Mucosa of descending colon (tissue), 3 donors: ENCODE data around the gene METRN. TPM values are rescaled to one million over a fixed set of nuclear protein-coding genes. Genes with fewer than 3 reads are reported as not detected.

Experiments
- ATAC-seq: fragments of 200-7000 bp; cut with Tn5 transposase; one replicate; pipeline ENCODE4 v1.9.1; 2020; ENCODE audit warnings: mild to moderate bottlenecking, moderate library complexity
- DNase-seq, 3 donors: peaks; one replicate each; pipeline ENCODE4 v3.0.0-alpha.2; 2020
- H3K36me3 ChIP-seq: fragments of 200-600 bp; one replicate; pipeline ENCODE4 v1.8.0; 2021; ENCODE audit warnings: low read depth, mild to moderate bottlenecking
- H3K4me1 ChIP-seq: fragments of 200-600 bp; one replicate; pipeline ENCODE4 v1.8.0; 2021; ENCODE audit warnings: low read depth, mild to moderate bottlenecking
- H3K4me3 ChIP-seq: fragments of 200-600 bp; one replicate; pipeline ENCODE4 v1.8.0; 2021; ENCODE audit warnings: mild to moderate bottlenecking
- H3K9me3 ChIP-seq: fragments of 200-600 bp; one replicate; pipeline ENCODE4 v1.8.0; 2021; ENCODE audit warnings: mild to moderate bottlenecking
- CTCF ChIP-seq: fragments of 200-600 bp; IDR thresholded peaks from one replicate; pipeline ENCODE4 v1.8.0; 2022; ENCODE audit warnings: antibody characterized with exemption, mild to moderate bottlenecking
- intact Hi-C, 2 donors: fragments of 100-400 bp; cut with DNase I in 1 of 2; cut with micrococcal nuclease in 1 of 2; formaldehyde crosslinking; loops; one replicate each; pipeline versions ENCODE4 v1.11.0 to v1.11.1; 2022; cut with DNase I, micrococcal nuclease
- long read RNA-seq, 2 donors: library from polyadenylated mRNA; unstranded; transcript quantifications; one replicate each; pipeline ENCODE4 v2.0.0, GENCODE V29; 2019 to 2021
- total RNA-seq, 3 donors: library from RNA; stranded (reverse); fragmentation: NEBNext Ultra II Directional in 2 of 3; extraction: Animal tissue kit (Norgen Biotek cat#: 25700) in 2 of 3; gene quantifications; one replicate each; pipeline versions ENCODE4 v1.2.1 to v1.2.4, GENCODE V29; 2021 to 2023
- donor health status: DM: no; HTN: no; CAD: no; lungs with moderate emphysema.
- donor health status: DM: no; HTN: no; CAD: no.
- donor health status: DM: no; HTN: yes; CAD: no.

Gene METRN
- 10 to 100 TPM; 15.8 to 34.5 (median 22.0) TPM for total RNA-seq
- long read RNA-seq, donor 1, transcript METRN-206 (4 exons, 503 nt), result minor isoform, 6 of 139 reads
- long read RNA-seq, donor 1, transcript METRN-201 (3 exons, 915 nt), result minor isoform, 22 of 139 reads
- long read RNA-seq, donor 1, transcript METRN-204 (4 exons, 3,325 nt), result major isoform, 69 of 139 reads
- long read RNA-seq, donor 1, partial matches to known transcripts, result 15 of 139 reads
- long read RNA-seq, donor 1, other reads (novel, unspliced or antisense), result 27 of 139 reads
- long read RNA-seq, donor 2, partial matches to known transcripts, result 0 of 1 reads
- long read RNA-seq, donor 2, other reads (novel, unspliced or antisense), result 1 of 1 reads

- H3K36me3 ChIP-seq, result no peaks in the 10 kb centered on the region
- no peaks in the 10 kb centered on the region for H3K9me3 ChIP-seq
- peak within 1 kb of the TSS; percentile 17 for H3K4me3 ChIP-seq
- H3K4me1 ChIP-seq, result peaks cover 37% of the 10 kb centered on the region
- DNase-seq (peak; percentile 92 to 96 (median 95)), ATAC-seq (peak; percentile 83)
- intact Hi-C loops, result loop anchor here in 1 of 2 donors (10.0 kb wide), 1 partner anchor 340 kb away; no protein-coding TSS in a partner anchor
- no peak for TF ChIP-seq CTCF
Observed at GRCh38 chr16:714558-715476, at the start of gene METRN. METRN (plus strand) TSS chr16:715118; CDS start chr16:715290, 172 bp downstream.

DNA sequence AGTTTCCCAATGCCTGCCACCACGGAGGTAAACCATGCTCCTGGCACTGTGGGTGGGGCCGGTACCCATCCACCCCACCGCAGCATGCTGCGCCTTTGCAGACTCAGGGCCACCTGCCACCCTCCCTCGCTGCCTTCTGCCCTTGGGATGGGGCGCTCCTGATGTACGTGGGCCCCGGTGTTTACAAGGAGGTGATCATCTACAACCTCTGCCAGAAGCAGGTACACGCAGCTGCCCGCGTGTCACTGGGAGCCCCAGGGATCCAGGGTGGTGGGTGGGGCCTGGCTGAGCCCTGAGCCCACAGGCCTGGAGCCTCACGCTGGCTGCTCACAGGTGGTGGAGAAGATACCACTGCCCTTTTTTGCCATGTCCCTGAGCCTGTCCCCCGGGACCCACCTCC, 48.3 kb upstream of the METRN start:
- peak in 1 of 3 donors; percentile 33 for DNase-seq
- Histone ChIP-seq H3K9me3 (no peaks in the 10 kb centered on the region), H3K4me3 (no peak overlapping the region), H3K4me1 (peaks cover 8% of the 10 kb centered on the region), H3K36me3 (peaks cover 7% of the 10 kb centered on the region)
- ATAC-seq, result no peak
- no peak for TF ChIP-seq CTCF
- intact Hi-C loops, result loop anchor here (10.0 kb wide), 1 partner anchor 92 kb away; no protein-coding TSS in a partner anchor

DNA sequence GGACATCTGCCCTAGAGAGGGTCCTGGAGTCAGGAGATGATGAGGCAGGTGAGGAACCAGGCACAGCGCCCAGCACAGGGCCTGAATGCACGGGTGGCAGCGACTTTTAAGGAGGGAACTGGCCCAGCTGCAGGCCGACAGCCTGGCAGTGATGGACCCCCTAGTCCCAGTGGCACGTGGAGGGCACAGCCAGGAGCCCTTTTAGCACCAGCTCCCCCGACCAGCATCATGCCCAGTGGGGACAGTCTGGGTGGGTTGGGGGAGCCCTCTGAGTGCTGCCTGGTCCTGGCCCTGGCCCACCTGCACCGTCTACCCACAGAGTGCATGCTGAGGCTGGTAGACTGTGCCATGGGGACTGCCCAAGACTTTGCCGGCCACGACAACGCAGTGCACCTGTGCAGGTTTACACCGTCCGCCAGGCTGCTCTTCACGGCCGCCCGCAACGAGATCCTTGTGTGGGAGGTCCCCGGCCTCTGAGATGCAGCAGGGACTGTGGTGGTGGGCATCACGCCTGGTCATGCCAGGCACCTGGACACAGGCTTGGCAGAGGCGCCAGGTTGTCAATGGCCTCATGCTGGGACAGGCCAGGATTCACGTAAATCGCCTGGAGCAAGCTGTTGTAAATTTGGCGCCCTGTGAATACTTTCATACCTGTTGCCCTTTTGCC, 47.7 kb upstream of the METRN start:
- TF ChIP-seq CTCF, result no peak
- ATAC-seq (no peak), DNase-seq (peak in 1 of 3 donors; percentile 56)
- H3K9me3 ChIP-seq, result no peaks in the 10 kb centered on the region
- H3K4me3 ChIP-seq, result no peak overlapping the region
- intact Hi-C loops, result loop anchor here (10.0 kb wide), 1 partner anchor 92 kb away; no protein-coding TSS in a partner anchor
- peaks cover 9% of the 10 kb centered on the region for H3K36me3 ChIP-seq
- peaks cover 8% of the 10 kb centered on the region for H3K4me1 ChIP-seq

GRCh38 chr16:667780-668518, 47.0 kb upstream of the METRN start, which contains the start of gene RHOT2:
RHOT2 (plus strand) TSS chr16:668132; CDS start chr16:668200, 68 bp downstream.
- intact Hi-C loops, result loop anchor here (10.0 kb wide), 1 partner anchor 93 kb away; no protein-coding TSS in a partner anchor

More at GRCh38 chr16:667780-668518, 47.0 kb upstream of the METRN start, which contains the start of gene RHOT2:
- peaks cover 8% of the 10 kb centered on the region for H3K4me1 ChIP-seq
- peak; percentile 96 for TF ChIP-seq CTCF
- peaks cover 12% of the 10 kb centered on the region for H3K36me3 ChIP-seq
- peak within 1 kb of the TSS; percentile 95 for H3K4me3 ChIP-seq
- no peaks in the 10 kb centered on the region for H3K9me3 ChIP-seq
- ATAC-seq (peak; percentile 97), DNase-seq (peak; percentile 94 to 97 (median 96))
